C4-2B (cell line): Measurements from ENCODE around the gene AMDHD1.

Source experiments
- CTCF ChIP-seq: fragments of 450-650 bp; conservative IDR thresholded peaks from 2 replicates; pipeline ENCODE4 v1.5.1; 2017; ENCODE audit warnings: mild to moderate bottlenecking
- ZFX ChIP-seq: fragments of 450-650 bp; IDR thresholded peaks from 2 replicates; pipeline ENCODE4 v1.6.1; 2017

DNA sequence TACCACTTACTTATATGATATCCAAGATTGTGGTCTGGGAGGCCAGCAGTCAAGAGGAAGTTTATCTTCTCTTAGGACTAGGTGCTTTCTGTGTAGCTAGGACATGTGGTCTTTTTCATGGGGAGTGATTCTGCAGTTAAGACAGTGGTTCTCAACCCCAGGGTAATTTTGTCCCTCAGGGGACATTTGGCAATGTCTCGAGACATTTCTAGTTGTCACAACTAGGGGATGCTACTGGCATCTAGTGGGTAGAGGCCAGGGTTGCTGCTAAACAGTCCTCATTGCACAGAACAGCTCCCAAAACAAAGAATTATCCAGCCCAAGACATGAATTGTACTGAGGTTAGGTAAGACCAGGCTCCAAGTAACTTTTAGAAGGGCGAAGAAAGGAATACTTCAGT, 20.0 kb downstream of the AMDHD1 start:
- peak; percentile 10; the same call in 1 of the 2 replicates for TF ChIP-seq CTCF
- no peak for TF ChIP-seq ZFX
